C4-2B (cell line): ENCODE measurements around the gene H6PD.

Source experiments
- ZFX ChIP-seq: fragments of 450-650 bp; IDR thresholded peaks from 2 replicates; pipeline ENCODE4 v1.6.1; 2017
- TF ChIP-seq, protein P1 (sequence below): fragments of 450-650 bp; conservative IDR thresholded peaks from 2 replicates; pipeline ENCODE4 v1.5.1; 2017; ENCODE audit warnings: mild to moderate bottlenecking

DNA sequence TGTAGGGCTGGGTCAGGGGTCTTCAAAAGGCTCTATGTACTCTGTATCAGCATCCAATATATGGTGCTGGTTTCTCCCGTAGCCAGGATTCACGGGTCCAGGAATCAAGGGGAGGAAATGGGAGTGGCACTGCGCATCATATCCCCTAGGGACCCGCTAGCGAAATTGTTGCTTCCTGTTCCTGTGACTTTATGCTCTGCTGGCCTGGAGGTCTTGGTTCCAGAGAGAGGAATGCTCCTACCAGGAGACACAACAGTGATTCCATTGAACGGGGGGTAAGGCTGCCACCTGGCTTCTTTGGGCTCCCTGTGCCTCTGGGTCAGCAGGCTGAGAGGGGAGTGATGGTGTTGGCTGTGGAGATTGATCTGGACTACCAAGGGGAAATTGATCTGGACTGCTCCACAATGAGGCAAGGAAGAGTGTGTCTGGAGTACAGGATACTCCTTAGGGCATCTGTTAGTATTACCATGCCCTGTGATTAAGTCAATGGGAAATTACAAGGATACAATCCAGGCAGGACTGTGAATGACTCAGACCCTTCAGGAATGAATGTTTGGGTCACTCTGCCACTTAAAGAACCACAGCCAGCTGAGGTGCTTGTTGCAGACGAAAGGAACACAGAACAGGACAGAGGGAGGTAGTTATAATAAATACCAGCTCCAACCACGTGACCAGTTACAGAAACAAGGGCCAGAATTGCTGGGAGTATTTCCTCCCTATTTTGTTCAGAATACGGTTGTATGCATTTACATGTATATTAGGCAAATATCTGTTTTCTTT, 68.4 kb downstream of the H6PD start:
- TF ChIP-seq, protein P1, sequence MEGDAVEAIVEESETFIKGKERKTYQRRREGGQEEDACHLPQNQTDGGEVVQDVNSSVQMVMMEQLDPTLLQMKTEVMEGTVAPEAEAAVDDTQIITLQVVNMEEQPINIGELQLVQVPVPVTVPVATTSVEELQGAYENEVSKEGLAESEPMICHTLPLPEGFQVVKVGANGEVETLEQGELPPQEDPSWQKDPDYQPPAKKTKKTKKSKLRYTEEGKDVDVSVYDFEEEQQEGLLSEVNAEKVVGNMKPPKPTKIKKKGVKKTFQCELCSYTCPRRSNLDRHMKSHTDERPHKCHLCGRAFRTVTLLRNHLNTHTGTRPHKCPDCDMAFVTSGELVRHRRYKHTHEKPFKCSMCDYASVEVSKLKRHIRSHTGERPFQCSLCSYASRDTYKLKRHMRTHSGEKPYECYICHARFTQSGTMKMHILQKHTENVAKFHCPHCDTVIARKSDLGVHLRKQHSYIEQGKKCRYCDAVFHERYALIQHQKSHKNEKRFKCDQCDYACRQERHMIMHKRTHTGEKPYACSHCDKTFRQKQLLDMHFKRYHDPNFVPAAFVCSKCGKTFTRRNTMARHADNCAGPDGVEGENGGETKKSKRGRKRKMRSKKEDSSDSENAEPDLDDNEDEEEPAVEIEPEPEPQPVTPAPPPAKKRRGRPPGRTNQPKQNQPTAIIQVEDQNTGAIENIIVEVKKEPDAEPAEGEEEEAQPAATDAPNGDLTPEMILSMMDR = no peak
- TF ChIP-seq ZFX = no peak
